Hypothalamus (tissue), 51 donors: ENCODE results near the gene ZBED1.
A peak's percentile ranks its signal among the peaks of the same experiment; 100 is the strongest.
"Not testable (repeated sequence)": the region's sequence is repeated elsewhere in the genome, so short reads cannot be mapped to it uniquely, and the experiment has no call there.

Experiments used
- DNase-seq, 51 donors: peaks; one replicate each; lab custom pipeline; 2025; lab: John Stamatoyannopoulos, UW

Gene ZBED1

DNA sequence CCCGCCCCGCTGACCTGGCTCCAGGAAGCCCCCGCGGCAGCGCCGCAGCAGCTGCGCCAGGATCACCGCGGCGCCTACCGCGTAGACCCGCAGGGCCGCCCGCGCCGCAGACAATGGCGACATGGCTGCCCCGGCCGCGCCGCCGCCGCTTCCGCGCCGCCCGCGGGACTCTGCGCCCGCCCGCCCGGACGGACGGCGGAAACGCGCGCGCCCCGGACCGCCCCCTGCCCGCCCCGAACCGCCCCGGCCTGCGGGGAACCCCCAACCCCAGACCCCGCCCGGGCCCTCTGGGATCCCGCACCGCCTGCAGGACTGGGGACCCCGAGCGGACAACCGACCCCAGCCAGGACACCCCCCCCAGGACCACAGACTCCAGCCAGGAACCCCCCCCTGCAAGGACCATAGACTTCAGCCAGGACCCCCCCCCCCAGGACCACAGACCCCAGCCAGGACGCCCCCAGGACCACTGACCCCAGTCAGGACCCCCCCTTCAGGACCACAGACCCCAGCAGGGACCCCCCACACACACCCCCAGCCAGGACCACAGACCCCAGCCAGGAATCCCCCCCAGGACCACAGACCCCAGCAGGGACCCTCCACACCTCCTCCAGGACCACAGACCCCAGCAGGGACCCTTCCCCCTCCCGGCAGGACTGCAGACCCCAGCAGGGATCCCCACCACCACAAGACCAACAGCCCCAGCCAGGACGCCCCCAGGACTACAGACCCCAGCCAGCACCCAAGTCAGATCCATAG, at the start of gene ZBED1, which contains the start of gene DHRSX:
TSS of gene ZBED1 (minus strand) at position 174 of the 756 bp plus-strand sequence. CDS start 10,257 bp downstream, outside the sequence.
TSS of gene DHRSX (minus strand) at position 174 of the 756 bp plus-strand sequence. CDS start at position 123, 51 bp downstream.
- no peak for DNase-seq

DNA sequence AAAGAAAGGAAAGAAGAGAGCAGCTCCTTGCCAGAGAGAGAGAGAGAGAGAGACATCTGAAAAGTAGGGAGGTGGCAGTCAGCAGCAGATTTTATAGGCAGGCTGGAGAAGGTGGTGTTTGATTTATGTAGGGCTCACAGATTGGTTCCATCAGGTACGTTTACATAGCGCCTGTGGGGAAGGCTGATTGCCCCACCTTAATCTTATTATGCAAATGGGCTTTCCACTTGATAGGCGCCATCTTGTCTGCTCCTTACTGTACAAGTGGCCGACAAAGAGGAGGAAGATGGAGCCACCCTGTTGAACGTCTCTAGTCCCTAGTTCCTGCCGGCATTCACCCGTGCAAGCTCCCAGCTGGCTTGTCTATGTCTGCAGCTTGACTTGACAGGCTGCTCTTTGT, 49.1 kb upstream of the ZBED1 start:
- DNase-seq, result no peak

DNA sequence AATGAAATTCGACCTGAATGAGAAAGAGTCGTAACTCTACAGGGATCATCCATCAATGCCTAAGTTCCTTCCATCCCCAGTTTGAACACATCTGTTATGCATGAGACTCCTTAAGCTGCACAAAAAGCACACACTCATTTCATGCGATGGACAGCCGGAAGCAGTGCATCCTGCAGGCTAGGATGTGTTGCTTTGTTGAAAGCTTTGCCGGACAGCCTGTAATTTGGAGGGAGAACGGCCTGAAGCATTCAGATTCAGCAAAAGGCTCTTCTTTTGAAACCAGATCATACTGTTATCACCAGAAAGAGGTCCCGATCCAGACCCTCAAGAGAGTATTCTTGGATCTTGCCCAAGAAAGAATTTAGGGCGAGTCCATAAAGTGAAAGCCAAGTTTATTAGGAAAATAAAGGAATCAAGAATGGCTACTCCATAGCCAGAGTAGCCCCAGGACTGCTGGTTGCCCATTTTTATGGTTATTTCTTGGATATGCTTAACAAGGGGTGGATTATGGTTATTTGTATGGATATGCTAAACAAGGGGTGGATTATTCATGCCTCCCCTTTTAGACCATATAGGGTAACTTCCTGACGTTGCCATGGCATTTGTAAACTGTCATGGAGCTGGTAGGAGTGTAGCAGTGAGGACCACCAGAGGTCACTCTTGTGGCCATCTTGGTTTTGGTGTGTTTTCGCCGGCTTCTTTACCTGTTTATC, 48.1 kb upstream of the ZBED1 start:
- no peak for DNase-seq

DNA sequence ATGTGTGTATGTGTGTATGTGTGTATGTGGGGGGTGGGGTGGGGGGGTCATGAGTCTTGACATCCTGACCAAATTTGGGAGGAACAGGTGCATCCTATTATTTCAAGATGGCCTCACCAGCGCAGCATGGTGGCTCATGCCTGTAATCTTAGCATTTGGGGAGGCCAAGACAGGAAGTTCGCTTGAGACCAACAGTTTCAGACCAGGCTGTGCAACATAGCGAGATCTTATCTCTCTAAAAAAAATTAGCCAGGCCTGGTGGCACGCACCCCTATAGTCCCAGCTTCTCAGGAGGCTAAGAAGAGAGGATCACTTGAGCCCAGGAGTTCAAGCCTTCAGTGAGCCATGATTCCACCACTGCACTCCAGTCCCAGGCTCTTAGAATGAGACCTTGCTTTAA, 47.0 kb upstream of the ZBED1 start:
- DNase-seq, result no peak

DNA sequence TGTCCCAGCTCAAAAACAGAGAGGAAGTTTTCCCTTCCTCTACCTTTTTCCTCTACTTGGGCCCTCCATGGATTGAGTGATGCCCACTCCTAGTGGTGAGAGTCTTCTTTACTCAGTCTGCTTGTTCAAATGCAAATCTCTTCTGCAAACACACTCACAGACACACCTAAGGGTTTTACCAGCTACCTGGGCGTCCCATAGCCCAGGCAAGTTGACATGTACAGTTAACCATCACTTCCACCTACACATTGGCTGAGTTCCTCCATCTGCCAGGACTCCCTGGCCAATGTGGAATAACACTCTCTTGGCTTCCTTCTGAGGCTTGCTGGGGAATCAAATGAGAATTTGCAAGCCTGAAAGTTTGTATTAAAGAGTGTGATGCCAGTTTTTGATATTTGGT, 45.7 kb upstream of the ZBED1 start:
- DNase-seq, result no peak

DNA sequence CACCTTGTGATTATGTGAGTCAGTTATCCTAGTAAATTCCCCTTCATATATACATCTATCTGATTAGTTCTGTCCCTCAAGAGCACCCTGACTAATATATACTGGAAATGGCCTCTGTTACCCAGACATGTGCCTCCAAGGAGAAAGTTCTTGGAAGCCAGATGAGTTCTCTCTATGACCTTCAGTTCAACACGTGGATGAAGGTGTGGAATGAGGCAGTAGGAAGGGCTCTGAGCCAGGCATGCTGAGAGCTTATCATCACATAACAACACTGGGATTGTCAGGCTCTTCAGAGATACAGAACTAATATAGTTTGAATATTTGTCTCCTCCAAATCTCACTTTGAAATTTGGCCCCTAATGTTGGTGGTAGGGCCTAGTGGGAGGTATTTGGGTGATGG, 44.4 kb upstream of the ZBED1 start:
- DNase-seq, result no peak

DNA sequence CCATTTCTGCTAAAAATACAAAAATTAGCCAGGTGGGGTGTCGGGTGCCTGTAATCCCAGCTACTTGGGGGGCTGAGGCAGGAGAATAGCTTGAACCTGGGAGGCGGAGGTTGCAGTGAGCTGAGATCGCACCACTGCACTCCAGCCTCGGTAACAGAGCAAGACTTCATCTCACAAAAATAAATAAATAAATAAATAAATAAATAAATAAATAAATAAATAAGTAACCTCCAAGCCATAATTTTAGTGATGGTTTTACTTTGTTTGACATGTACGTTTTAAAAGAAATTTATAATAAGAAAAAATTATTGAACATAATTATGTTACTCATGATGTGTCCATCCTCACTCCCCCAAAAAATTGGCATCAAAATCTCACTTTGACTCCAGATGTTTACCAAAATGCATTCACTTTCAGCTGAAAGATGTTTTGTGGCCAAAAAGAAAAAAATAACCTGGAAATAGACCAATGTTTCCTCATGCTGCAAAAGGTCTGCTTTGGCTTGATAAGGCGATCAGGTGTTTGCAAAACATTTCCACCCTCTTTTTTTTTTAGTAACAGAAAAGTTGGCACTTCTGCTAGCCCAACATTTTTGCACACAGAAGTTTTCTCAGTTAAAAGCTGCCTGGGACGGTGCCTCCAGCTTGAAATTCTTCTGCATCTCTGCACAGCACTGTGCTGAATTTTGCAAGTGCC, 42.2 kb upstream of the ZBED1 start:
- DNase-seq, result peak in 1 of 51 donors; percentile 1

DNA sequence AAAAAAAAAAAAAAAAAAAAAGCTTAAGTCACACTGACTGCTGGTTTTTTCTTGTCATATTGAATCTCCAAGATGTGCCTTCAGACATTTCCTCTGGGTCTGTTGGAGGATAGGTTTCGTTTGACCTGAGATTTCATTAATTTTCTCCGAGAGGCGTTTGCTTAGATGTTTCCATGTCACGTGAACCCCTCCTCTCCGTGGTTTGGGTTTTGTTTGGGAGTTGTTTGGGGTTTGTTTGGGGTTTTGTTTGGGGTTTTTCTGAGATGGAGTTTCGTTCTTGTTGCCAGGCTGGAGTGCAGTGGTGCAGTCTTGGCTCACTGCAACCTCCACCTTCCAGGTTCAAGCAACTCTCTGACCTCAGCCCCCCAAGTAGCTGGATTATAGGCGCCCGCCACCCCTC, 40.8 kb upstream of the ZBED1 start:
- DNase-seq, result no peak

DNA sequence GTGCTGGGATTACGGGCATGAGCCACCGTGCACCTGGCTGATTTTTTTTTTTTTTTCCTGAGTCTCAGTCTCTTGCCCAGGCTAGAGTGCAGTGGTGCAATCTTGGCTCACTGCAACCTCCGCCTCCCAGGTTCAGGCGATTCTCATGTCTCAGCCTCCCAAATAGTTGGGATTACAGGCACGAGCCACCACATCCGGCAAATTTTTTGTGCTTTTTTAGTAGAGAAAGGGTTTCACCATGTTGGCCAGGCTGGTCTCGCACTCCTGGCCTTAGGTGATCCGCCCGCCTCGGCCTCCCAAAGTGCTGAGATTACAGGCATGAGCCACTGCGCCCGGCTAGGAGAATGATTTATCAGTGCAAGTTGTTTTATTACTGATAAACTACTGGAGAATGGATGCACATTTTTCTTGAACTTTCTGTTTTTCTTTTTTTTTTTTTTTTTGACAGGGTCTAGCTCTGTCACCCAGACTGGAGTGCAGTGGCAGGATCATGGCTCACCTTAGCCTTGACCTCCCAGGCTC, 39.7 kb upstream of the ZBED1 start:
- DNase-seq, result no peak

DNA sequence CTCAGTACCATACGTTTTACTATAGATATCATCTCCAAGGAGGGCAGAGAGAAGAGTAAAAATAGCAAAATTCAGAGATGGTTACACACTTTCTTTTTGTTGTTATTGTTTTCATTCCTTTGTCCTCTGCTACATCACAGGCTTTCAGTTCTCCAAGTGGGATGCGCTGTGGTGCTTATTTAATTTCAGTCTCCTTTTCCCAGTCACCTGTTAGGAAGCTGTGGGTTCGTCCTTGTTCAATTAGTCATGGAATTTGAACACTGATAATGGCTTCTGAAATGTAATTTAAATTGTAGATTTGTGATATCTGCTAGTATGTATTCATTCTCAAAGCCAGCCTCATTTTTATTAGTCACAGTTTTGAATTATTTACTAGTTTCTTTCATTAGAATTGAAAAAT, 38.8 kb upstream of the ZBED1 start:
- DNase-seq, result no peak

DNA sequence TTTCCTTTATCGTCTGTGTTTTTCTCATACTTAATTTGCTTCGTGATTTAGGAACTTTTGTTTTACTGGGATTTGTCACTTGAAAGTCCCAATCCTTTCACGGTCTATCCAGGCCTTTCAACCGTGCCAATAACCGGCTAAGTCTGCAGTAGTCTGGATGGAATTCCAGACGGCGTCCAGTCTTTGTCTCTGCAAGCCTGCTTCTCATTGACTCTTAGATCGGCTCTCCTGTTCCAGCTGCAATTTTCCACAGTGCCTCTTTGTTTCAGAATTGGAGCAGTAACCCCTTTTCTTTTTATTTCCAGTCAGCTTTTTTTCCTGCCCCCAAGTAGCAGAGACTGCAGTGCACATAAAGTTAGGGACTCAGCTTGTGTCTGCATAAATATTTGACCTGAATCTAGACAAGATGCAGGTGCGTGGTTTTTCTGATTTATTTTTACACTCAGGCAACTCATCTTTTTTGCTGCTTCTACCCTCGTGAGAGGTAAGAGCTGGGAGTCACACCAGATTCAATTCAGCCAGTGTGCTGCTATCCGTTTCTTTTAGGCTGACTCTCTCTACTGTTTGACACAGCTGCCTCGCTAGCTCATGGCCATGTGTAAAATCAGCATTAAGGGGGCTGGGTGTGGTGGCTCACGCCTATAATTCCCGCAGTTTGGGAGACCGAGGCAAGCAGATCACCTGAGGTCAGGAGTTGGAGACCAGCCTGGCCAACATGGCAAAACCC, 37.4 kb upstream of the ZBED1 start:
- DNase-seq, result peak in 32 of 51 donors; percentile 0 to 67 (median 18)

DNA sequence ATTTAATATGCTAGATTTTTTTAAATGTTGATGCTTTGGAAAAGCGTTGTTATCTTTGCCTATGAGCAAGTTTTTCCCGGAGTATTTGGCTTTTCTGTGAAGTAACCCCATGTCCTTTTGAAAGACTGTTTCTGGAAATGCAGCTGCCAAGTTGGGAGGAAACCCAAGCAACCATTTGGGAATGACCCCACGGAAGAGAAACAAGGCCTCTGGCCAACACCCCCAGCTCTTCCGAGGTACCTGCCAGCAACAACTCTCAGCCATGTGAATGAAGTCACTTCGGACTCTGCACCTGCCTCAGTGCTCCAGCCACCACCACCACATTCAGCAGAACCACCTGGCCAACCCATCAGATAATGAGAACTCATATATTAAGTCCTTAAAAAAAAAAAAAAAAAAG, 36.2 kb upstream of the ZBED1 start:
- peak in 20 of 51 donors; percentile 1 to 28 (median 4) for DNase-seq

DNA sequence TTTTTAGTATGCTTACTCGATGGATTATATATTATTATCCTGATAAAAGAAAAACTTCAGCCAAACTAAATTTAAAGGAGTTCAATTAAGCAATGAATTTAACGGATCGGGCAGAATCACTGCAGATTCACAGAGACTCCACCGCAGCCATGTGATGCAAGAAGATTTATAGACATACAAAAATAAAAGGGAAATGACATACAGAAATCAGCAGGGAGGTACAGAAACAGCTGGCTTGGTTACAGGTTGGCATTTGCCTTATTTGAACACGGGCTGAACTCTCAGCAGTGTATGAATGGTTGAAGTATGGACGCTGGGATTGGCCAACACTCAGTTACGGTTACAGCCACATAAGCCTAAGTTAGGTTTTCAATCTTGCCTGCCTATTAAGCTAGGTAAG, 35.4 kb upstream of the ZBED1 start:
- no peak for DNase-seq

DNA sequence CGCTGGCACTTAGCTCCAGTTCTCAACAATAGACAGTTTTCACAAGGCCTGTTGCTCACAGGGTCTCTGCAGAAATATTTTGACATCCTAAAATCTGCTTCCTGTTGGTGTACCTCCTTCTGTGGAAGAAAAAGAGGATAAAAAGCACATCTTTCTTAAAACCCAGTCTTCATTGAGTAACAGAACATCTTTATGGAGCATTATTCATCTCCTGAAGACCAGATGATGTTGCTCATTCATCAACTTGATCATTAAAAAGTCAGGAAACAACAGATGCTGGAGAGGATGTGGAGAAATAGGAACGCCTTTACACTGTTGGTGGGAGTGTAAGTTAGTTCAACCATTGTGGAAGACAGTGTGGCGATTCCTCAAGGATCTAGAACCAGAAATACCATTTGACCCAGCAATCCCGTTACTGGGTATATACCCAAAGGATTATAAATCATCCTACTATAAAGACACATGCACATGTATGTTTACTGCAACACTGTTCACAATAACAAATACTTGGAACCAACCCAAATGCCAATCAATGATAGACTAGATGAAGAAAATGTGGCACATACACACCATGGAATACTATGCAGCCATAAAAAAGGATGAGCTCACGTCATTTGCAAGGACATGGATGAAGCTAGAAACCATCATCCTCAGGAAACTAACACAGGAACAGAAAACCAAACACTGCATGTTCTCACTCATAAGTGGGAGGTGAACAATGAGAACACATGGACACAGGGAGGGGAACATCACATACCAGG, 33.7 kb upstream of the ZBED1 start:
- not testable (repeated sequence) for DNase-seq

DNA sequence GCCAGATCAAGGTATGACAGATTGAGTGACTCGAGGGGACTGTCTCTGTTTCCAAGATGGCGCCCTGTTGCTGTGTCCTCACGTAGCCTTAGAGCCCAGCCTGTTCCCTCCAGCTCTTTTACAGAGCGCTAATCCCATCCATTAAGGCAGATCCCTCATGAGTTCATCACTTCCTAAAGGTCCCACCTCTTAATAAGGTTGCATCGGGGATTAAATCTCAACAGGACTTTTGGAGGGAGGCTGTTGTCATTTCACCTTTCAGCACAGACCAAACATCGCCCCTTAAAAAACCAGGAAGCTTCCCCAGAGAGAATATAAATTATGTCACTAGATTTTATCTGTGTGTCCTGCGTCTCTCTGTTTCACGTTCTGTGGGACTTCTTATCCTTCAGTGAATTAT, 32.6 kb upstream of the ZBED1 start:
- no peak for DNase-seq

DNA sequence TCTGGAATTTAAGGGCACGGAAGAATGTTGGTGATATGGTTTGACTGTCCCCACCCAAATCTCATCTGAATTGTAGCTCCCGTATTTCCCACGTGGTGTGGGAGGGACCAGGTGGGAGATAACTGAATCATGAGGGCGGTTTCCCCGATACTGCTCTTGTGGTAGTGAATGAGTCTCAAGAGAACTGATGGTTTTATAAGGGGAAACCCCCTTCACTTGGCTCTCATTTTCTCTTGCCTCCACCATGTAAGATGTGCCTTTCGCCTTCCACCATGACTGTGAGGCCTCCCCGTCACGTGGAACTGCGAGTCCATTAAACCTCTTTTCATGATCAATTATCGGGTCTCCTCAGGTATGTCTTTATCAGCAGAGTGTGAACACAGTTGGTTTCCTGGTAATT, 25.6 kb upstream of the ZBED1 start:
- no peak for DNase-seq

DNA sequence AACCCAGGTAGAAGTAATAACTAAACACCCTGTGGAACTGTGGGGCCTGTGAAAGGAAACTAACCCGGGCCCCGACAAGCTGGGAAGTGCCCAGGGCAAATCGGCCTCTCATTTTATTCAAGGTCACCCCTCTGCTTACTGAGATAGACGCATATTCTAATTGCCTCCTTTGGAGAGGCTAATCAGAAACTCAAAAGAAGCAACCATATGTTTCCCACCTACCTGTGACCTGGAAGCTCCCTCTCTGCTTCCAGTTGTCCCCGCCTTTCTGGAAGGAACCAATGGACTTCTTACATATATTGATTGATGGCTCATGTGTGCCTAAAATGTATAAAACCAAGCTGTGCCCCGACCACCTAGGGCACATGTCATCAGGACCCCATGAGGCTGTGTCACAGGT, 23.1 kb upstream of the ZBED1 start:
- no peak for DNase-seq

DNA sequence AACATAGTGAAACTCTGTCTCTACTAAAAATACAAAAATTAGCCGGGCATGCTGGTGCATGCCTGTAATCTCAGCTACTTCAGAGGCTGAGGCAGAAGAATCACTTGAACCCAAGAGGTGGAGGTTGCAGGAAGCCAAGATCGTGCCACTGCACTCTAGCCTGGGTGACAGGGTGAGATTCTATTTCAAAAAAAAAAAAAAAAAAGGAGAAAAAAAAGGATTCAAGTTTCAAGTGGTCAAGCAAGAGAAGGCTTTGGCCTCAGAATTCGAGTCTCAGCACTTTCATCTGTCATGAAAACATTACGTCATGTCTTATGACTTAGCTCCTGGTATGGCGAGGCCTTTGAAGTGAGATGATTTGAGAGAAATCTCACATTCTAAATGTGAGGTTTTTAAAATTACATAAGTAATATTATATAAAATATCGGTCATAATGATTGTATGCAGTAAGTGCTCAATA, 21.2 kb upstream of the ZBED1 start:
- no peak for DNase-seq

DNA sequence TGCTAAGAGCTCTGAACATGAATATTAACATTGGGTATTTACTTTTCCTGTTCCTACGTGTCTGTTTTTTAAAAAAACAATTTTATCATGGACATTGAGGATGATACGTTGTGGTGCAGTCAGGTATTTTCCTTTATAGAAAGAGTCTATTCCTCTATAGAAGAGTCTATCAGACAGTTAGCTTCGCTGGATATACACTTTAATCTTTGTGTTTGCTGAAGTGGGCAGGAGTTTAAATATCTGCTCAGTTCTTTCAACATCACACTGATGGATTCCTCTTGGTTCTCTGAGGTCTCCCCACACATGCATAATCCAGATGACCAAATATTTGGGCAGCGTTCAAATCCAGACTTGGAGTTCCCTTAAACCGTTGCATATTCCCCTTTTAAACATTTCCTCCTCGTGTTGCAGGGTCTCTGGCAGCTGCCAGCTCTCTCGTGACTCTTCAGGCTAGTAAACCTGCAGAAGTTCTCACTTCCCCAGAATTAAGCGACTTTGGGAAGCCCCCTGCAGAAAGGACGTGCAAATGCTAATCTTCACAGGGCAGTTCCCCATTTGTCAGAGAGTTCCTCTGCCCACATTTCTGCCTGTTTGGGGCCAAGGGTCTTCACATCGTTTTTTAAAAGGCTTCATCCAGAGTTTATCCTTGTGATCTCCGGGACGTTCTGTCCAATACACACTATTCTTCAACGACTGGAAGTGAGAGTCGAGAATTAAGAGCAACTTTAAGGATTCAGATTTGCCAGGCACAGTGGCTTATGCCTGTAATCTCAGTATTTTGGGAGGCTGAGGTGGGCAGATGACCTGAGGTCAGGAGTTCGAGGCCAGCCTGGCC, 20.5 kb upstream of the ZBED1 start:
- no peak for DNase-seq
